GM23338 (cell line): ENCODE results near the gene TBC1D17. TPM values are rescaled to one million over a fixed set of nuclear protein-coding genes. Genes with fewer than 3 reads are reported as not detected.

ENCODE experiments used
- ATAC-seq: fragments of 200-7000 bp; cut with Tn5 transposase; 3 replicates; pipeline ENCODE4 v1.9.1; 2020
- DNase-seq: peaks from one replicate; pipeline ENCODE4 v3.0.0-alpha.2; 2015; ENCODE audit warnings: low spot score
- H2AFZ ChIP-seq: fragments of 200-600 bp; sonication (generic); 2 replicates; pipeline ENCODE4 v1.8.0; 2016; ENCODE audit warnings: antibody characterized with exemption, mild to moderate bottlenecking, moderate library complexity
- H3F3A ChIP-seq: fragments of 200-600 bp; sonication (generic); replicated peaks from 2 replicates; pipeline ENCODE4 v1.8.0; 2017; ENCODE audit warnings: antibody characterized with exemption, mixed run types, low read depth
- H3K27ac ChIP-seq: fragments of 200-600 bp; sonication (generic); 2 replicates; pipeline ENCODE4 v1.6.1; 2016; ENCODE audit warnings: low read depth
- H3K27me3 ChIP-seq: fragments of 200-600 bp; sonication (generic); 2 replicates; pipeline ENCODE4 v1.8.0; 2016; ENCODE audit warnings: mild to moderate bottlenecking, mixed run types, moderate library complexity; ENCODE audit not compliant: insufficient read depth
- H3K36me3 ChIP-seq: fragments of 200-600 bp; sonication (generic); 2 replicates; pipeline ENCODE4 v1.8.0; 2016; ENCODE audit warnings: mild to moderate bottlenecking; ENCODE audit not compliant: insufficient read depth
- H3K4me1 ChIP-seq: fragments of 200-600 bp; sonication (generic); 2 replicates; pipeline ENCODE4 v1.8.0; 2016; ENCODE audit warnings: mild to moderate bottlenecking, moderate library complexity; ENCODE audit not compliant: insufficient read depth
- H3K4me2 ChIP-seq: fragments of 200-600 bp; sonication (generic); 2 replicates; pipeline ENCODE4 v1.7.1; 2017; ENCODE audit warnings: mixed run types
- H3K4me3 ChIP-seq: fragments of 200-600 bp; sonication (generic); 2 replicates; pipeline ENCODE4 v1.6.1; 2016; ENCODE audit warnings: mixed run types
- H3K79me2 ChIP-seq: fragments of 200-600 bp; sonication (generic); replicated peaks from 2 replicates; pipeline ENCODE4 v1.8.0; 2017; ENCODE audit warnings: mild to moderate bottlenecking; ENCODE audit not compliant: insufficient read depth
- H3K9me2 ChIP-seq: fragments of 200-600 bp; sonication (generic); 2 replicates; pipeline ENCODE4 v1.8.0; 2017; ENCODE audit not compliant: insufficient read depth
- H4K20me1 ChIP-seq: fragments of 200-600 bp; sonication (generic); replicated peaks from 2 replicates; pipeline ENCODE4 v1.8.0; 2017; ENCODE audit warnings: mild to moderate bottlenecking; ENCODE audit not compliant: insufficient read depth
- H3K27ac Mint-ChIP-seq: 2 replicates; pipeline ENCODE4 v1.8.0; 2020; ENCODE audit warnings: inconsistent platforms, mild to moderate bottlenecking, moderate library complexity, mixed read lengths
- H3K27me3 Mint-ChIP-seq: 3 replicates; pipeline ENCODE4 v1.8.0; 2022; ENCODE audit warnings: low read depth, mild to moderate bottlenecking, moderate library complexity, mixed read lengths, inconsistent platforms; ENCODE audit not compliant: insufficient read depth, poor library complexity
- H3K36me3 Mint-ChIP-seq: 3 replicates; pipeline ENCODE4 v1.8.0; 2021; ENCODE audit warnings: low read depth, mild to moderate bottlenecking, inconsistent platforms, moderate library complexity, mixed read lengths
- H3K4me1 Mint-ChIP-seq: 3 replicates; pipeline ENCODE4 v1.8.0; 2020; ENCODE audit warnings: mild to moderate bottlenecking, inconsistent platforms, mixed read lengths
- H3K4me3 Mint-ChIP-seq: 3 replicates; pipeline ENCODE4 v1.8.0; 2021; ENCODE audit warnings: moderate library complexity, mild to moderate bottlenecking, inconsistent platforms, mixed read lengths
- H3K9me3 Mint-ChIP-seq: 3 replicates; pipeline ENCODE4 v1.8.0; 2020; ENCODE audit warnings: moderate library complexity, mild to moderate bottlenecking, inconsistent platforms, mixed read lengths
- CREB1 ChIP-seq: fragments of 250-450 bp; sonication (Bioruptor Pico); IDR thresholded peaks from 2 replicates; pipeline ENCODE4 v1.5.0; 2020; ENCODE audit warnings: low read depth, mild to moderate bottlenecking, moderate library complexity
- EZH2 ChIP-seq: fragments of 200-600 bp; sonication (generic); IDR thresholded peaks from one replicate; pipeline ENCODE4 v1.8.0; 2017; ENCODE audit warnings: antibody characterized with exemption, mild to moderate bottlenecking, low read depth; ENCODE audit not compliant: unreplicated experiment
- EZH2phosphoT487 ChIP-seq: fragments of 200-600 bp; sonication (generic); IDR thresholded peaks from one replicate; pipeline ENCODE4 v1.8.1; 2018; ENCODE audit warnings: antibody characterized with exemption; ENCODE audit not compliant: unreplicated experiment
- JUNB ChIP-seq: IDR thresholded peaks from one replicate; pipeline ENCODE4 v1.6.1; 2016; ENCODE audit warnings: antibody characterized with exemption; ENCODE audit not compliant: unreplicated experiment
- NANOG ChIP-seq: IDR thresholded peaks from 2 replicates; pipeline ENCODE4 v1.6.1; 2016; ENCODE audit warnings: antibody characterized with exemption, borderline replicate concordance
- POLR2AphosphoS5 ChIP-seq: IDR thresholded peaks from 2 replicates; pipeline ENCODE4 v1.6.1; 2016; ENCODE audit warnings: antibody characterized with exemption, low read depth
- STAT1 ChIP-seq: IDR thresholded peaks from one replicate; pipeline ENCODE4 v1.6.1; 2016; ENCODE audit warnings: antibody characterized with exemption; ENCODE audit not compliant: unreplicated experiment
- ZNF114 ChIP-seq: fragments of 250-450 bp; sonication (Bioruptor Pico); IDR thresholded peaks from 2 replicates; pipeline ENCODE4 v1.5.0; 2020; ENCODE audit warnings: mild to moderate bottlenecking, moderate library complexity
- ZNF331 ChIP-seq: fragments of 250-450 bp; sonication (Bioruptor Pico); IDR thresholded peaks from 2 replicates; pipeline ENCODE4 v1.5.0; 2020; ENCODE audit warnings: low read depth, mild to moderate bottlenecking, moderate library complexity
- polyA plus RNA-seq: library from polyadenylated mRNA; unstranded; fragments of >200 nt; fragmentation: Nextera tagmentation; extraction: Ambion mirVana; gene quantifications from 2 replicates; pipeline ENCODE4 v1.2.1, GENCODE V29; 2016
- total RNA-seq: library from RNA; depleted of rRNA; stranded (reverse); fragments of >200 nt; shearing (Covaris generic); gene quantifications from 2 replicates; pipeline ENCODE4 v1.2.3, GENCODE V29; 2014
- TF ChIP-seq, protein P1 (sequence below): IDR thresholded peaks from 2 replicates; pipeline ENCODE4 v1.6.1; 2016; ENCODE audit warnings: antibody characterized with exemption
- TF ChIP-seq, protein P2 (sequence below): IDR thresholded peaks from one replicate; pipeline ENCODE4 v1.6.1; 2018; ENCODE audit warnings: antibody characterized with exemption; ENCODE audit not compliant: unreplicated experiment
- TF ChIP-seq, protein P3 (sequence below): fragments of 250-450 bp; sonication (Bioruptor Pico); IDR thresholded peaks from 2 replicates; pipeline ENCODE4 v1.5.0; 2020; ENCODE audit warnings: mild to moderate bottlenecking, moderate library complexity

TBC1D17 gene
- total and polyA plus RNA-seq, 2 experiments from 2014 or later: 19.3 to 43.1 TPM

DNA sequence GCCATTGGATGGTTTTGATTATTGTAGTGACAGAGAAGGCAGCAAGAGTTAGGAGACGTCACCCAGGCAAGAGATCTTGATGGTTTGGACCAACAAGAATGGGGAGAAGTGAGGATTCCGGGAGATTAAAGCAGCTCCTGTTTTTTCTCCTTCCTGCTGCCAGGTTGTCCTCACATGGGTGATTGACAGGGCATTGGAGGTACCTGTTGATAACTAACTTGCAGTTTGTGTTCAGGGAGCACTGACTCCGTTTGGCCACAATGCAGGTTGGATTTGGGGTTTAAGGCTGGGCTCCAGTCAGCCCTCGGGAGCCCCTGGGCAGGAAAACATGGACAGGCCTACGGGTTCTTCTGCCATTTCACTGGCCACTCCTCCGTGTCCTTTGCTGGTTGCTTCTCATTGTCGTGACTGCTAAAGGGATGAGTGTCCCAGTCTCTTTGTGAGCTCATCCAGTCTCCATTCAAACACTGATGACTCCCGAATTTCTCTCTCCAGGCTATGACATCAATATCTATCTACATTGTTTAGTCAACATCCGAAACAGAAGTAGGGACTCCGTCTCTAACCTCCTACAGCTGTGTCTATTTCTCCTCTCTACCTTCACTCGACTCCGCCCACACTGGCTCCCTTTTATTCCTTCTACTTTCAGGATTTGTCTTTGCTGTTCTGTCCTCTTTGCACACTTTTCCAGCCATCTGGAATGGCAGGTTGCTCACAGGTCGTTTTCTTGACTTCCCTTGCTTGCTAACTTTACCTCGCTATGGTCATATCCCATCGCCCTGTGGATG lies 27.9 kb upstream of the TBC1D17 start:
- peaks cover 19% of the 10 kb centered on the region for H3K27me3 Mint-ChIP-seq
- 0 out of 2 replicates have a peak overlapping the region, but pooled peaks have one; percentile 24 for H3K27ac ChIP-seq

More for the DNA sequence above, 27.9 kb upstream of the TBC1D17 start:
- peaks cover 21% of the 10 kb centered on the region for H3K4me1 ChIP-seq
- peak overlapping the region; percentile 11; the same call in 1 of the 2 replicates for H2AFZ ChIP-seq
- peaks cover 31% of the 10 kb centered on the region for H4K20me1 ChIP-seq
- Mint-ChIP-seq H3K36me3 (peaks cover 35% of the 10 kb centered on the region), H3K4me1 (peaks cover 24% of the 10 kb centered on the region), H3K9me3 (peaks cover 10% of the 10 kb centered on the region; the same call in 2 of the 3 replicates), H3K4me3 (peak overlapping the region; percentile 78), H3K27ac (no peak overlapping the region)
- H3K36me3 ChIP-seq: no peaks in the 10 kb centered on the region; the same call in 1 of the 2 replicates
- ATAC-seq (no peak), DNase-seq (no peak)
- H3K9me2 ChIP-seq: 0 out of 2 replicates have a peak, but pooled peaks cover 3% of the 10 kb centered on the region
- H3K4me2 ChIP-seq: peak overlapping the region; percentile 94
- peaks cover 37% of the 10 kb centered on the region for H3K79me2 ChIP-seq
- TF ChIP-seq, protein P1, sequence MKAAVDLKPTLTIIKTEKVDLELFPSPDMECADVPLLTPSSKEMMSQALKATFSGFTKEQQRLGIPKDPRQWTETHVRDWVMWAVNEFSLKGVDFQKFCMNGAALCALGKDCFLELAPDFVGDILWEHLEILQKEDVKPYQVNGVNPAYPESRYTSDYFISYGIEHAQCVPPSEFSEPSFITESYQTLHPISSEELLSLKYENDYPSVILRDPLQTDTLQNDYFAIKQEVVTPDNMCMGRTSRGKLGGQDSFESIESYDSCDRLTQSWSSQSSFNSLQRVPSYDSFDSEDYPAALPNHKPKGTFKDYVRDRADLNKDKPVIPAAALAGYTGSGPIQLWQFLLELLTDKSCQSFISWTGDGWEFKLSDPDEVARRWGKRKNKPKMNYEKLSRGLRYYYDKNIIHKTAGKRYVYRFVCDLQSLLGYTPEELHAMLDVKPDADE: no peak
- TF ChIP-seq EZH2 (no peak), JUNB (no peak), ZNF114 (CRISPR knock-in tag) (no peak), STAT1 (no peak), EZH2phosphoT487 (no peak), NANOG (no peak), POLR2AphosphoS5 (no peak), CREB1 (CRISPR knock-in tag) (no peak), ZNF331 (no peak)
- TF ChIP-seq, protein P2, sequence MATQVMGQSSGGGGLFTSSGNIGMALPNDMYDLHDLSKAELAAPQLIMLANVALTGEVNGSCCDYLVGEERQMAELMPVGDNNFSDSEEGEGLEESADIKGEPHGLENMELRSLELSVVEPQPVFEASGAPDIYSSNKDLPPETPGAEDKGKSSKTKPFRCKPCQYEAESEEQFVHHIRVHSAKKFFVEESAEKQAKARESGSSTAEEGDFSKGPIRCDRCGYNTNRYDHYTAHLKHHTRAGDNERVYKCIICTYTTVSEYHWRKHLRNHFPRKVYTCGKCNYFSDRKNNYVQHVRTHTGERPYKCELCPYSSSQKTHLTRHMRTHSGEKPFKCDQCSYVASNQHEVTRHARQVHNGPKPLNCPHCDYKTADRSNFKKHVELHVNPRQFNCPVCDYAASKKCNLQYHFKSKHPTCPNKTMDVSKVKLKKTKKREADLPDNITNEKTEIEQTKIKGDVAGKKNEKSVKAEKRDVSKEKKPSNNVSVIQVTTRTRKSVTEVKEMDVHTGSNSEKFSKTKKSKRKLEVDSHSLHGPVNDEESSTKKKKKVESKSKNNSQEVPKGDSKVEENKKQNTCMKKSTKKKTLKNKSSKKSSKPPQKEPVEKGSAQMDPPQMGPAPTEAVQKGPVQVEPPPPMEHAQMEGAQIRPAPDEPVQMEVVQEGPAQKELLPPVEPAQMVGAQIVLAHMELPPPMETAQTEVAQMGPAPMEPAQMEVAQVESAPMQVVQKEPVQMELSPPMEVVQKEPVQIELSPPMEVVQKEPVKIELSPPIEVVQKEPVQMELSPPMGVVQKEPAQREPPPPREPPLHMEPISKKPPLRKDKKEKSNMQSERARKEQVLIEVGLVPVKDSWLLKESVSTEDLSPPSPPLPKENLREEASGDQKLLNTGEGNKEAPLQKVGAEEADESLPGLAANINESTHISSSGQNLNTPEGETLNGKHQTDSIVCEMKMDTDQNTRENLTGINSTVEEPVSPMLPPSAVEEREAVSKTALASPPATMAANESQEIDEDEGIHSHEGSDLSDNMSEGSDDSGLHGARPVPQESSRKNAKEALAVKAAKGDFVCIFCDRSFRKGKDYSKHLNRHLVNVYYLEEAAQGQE: no peak
- TF ChIP-seq, protein P3, sequence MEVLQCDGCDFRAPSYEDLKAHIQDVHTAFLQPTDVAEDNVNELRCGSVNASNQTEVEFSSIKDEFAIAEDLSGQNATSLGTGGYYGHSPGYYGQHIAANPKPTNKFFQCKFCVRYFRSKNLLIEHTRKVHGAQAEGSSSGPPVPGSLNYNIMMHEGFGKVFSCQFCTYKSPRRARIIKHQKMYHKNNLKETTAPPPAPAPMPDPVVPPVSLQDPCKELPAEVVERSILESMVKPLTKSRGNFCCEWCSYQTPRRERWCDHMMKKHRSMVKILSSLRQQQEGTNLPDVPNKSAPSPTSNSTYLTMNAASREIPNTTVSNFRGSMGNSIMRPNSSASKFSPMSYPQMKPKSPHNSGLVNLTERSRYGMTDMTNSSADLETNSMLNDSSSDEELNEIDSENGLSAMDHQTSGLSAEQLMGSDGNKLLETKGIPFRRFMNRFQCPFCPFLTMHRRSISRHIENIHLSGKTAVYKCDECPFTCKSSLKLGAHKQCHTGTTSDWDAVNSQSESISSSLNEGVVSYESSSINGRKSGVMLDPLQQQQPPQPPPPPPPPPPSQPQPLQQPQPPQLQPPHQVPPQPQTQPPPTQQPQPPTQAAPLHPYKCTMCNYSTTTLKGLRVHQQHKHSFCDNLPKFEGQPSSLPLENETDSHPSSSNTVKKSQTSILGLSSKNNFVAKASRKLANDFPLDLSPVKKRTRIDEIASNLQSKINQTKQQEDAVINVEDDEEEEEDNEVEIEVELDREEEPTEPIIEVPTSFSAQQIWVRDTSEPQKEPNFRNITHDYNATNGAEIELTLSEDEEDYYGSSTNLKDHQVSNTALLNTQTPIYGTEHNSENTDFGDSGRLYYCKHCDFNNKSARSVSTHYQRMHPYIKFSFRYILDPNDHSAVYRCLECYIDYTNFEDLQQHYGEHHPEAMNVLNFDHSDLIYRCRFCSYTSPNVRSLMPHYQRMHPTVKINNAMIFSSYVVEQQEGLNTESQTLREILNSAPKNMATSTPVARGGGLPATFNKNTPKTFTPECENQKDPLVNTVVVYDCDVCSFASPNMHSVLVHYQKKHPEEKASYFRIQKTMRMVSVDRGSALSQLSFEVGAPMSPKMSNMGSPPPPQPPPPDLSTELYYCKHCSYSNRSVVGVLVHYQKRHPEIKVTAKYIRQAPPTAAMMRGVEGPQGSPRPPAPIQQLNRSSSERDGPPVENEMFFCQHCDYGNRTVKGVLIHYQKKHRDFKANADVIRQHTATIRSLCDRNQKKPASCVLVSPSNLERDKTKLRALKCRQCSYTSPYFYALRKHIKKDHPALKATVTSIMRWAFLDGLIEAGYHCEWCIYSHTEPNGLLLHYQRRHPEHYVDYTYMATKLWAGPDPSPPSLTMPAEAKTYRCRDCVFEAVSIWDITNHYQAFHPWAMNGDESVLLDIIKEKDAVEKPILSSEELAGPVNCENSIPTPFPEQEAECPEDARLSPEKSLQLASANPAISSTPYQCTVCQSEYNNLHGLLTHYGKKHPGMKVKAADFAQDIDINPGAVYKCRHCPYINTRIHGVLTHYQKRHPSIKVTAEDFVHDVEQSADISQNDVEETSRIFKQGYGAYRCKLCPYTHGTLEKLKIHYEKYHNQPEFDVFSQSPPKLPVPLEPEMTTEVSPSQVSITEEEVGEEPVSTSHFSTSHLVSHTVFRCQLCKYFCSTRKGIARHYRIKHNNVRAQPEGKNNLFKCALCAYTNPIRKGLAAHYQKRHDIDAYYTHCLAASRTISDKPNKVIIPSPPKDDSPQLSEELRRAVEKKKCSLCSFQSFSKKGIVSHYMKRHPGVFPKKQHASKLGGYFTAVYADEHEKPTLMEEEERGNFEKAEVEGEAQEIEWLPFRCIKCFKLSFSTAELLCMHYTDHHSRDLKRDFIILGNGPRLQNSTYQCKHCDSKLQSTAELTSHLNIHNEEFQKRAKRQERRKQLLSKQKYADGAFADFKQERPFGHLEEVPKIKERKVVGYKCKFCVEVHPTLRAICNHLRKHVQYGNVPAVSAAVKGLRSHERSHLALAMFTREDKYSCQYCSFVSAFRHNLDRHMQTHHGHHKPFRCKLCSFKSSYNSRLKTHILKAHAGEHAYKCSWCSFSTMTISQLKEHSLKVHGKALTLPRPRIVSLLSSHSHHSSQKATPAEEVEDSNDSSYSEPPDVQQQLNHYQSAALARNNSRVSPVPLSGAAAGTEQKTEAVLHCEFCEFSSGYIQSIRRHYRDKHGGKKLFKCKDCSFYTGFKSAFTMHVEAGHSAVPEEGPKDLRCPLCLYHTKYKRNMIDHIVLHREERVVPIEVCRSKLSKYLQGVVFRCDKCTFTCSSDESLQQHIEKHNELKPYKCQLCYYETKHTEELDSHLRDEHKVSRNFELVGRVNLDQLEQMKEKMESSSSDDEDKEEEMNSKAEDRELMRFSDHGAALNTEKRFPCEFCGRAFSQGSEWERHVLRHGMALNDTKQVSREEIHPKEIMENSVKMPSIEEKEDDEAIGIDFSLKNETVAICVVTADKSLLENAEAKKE: no peak
- no peaks in the 10 kb centered on the region for H3K27me3 ChIP-seq
- H3F3A ChIP-seq: peaks cover 20% of the 10 kb centered on the region
- H3K4me3 ChIP-seq: peak overlapping the region; percentile 88
